HepG2 (cell line): ENCODE results near the gene MX2.

Experiments
- EP300 ChIP-seq, 3 experiments: sonication (generic) in 1 of 3; formaldehyde crosslinking in 1 of 3; IDR thresholded peaks; 2 replicates each; pipeline versions ENCODE4 v1.5.1 to v1.6.1; 2011 to 2020; ENCODE audit warnings: low read depth in 2 of 3, low read length in 2 of 3, borderline replicate concordance in 1 of 3, improper control_type of control experiment in 1 of 3, mild to moderate bottlenecking in 1 of 3, missing genetic modification reagents in 1 of 3, moderate library complexity in 1 of 3
- ESRRA ChIP-seq: sonication (generic); formaldehyde crosslinking; IDR thresholded peaks from 2 replicates; pipeline ENCODE4 v1.5.1; 2020; ENCODE audit warnings: mild to moderate bottlenecking, low read depth, missing genetic modification reagents
- FOXK1 ChIP-seq: sonication (generic); formaldehyde crosslinking; IDR thresholded peaks from 2 replicates; pipeline ENCODE4 v1.4.0; 2020; ENCODE audit warnings: low read depth, missing genetic modification reagents, borderline replicate concordance
- HINFP ChIP-seq: sonication (generic); formaldehyde crosslinking; IDR thresholded peaks from 2 replicates; pipeline ENCODE4 v1.4.0; 2020; ENCODE audit warnings: low read depth, mild to moderate bottlenecking, missing genetic modification reagents
- NCOA5 ChIP-seq: sonication (generic); formaldehyde crosslinking; IDR thresholded peaks from 2 replicates; pipeline ENCODE4 v1.4.0; 2020; ENCODE audit warnings: missing genetic modification reagents
- NFIC ChIP-seq: IDR thresholded peaks from 2 replicates; pipeline ENCODE4 v1.6.1; 2012; ENCODE audit warnings: mild to moderate bottlenecking, low read length, inconsistent platforms
- RXRA ChIP-seq: sonication (generic); formaldehyde crosslinking; IDR thresholded peaks from 2 replicates; pipeline ENCODE4 v1.5.1; 2020; ENCODE audit warnings: missing genetic modification reagents
- SALL1 ChIP-seq: sonication (generic); formaldehyde crosslinking; IDR thresholded peaks from 2 replicates; pipeline ENCODE4 v1.8.0; 2022; ENCODE audit warnings: mild to moderate bottlenecking, missing genetic modification reagents
- TP53 ChIP-seq: sonication (generic); formaldehyde crosslinking; conservative IDR thresholded peaks from 2 replicates; pipeline ENCODE4 v1.4.0; 2020; ENCODE audit warnings: missing genetic modification reagents
- ZNF407 ChIP-seq: sonication (generic); formaldehyde crosslinking; IDR thresholded peaks from one replicate; pipeline ENCODE4 v1.5.1; 2020; ENCODE audit warnings: mild to moderate bottlenecking, missing genetic modification reagents; ENCODE audit errors: not compliant biosample characterization
- ZNF530 ChIP-seq: sonication (generic); formaldehyde crosslinking; IDR thresholded peaks from 2 replicates; pipeline ENCODE4 v1.5.0; 2020; ENCODE audit warnings: low read depth, mild to moderate bottlenecking, missing genetic modification reagents
- TF ChIP-seq, protein P1 (sequence below): sonication (generic); formaldehyde crosslinking; IDR thresholded peaks from 2 replicates; pipeline ENCODE4 v1.5.0; 2020; ENCODE audit warnings: mild to moderate bottlenecking, missing genetic modification reagents, borderline replicate concordance

DNA sequence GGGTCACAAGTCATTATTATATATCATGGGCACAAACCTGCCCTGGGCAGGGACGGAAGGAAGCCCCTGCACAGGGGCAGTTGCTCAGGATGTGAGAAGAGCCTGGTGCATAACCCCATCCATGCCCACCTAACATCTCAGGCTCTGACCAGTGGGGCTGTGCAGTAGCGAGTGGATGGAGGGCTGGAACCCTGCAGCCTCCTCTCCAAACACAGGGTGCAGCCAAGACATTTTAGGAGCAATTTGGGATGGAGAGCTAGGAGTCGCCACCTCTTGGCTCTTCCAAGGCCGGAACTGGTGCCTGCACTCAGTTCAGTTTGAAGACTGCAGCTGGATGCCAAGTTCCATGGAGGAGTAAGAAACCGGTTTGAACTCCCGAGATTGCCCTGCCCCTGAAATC, 67.0 kb downstream of the MX2 start:
- TF ChIP-seq ESRRA (CRISPR knock-in tag) (no peak), NFIC (no peak), ZNF530 (CRISPR knock-in tag) (no peak), SALL1 (CRISPR knock-in tag) (no peak), ZNF407 (CRISPR knock-in tag) (no peak), RXRA (CRISPR knock-in tag) (no peak), EP300 (IDR thresholded peaks at IDR 0.05; ENCODE audit: low read depth in 2 of 2, low read length in 2 of 2) (no peak), EP300 (CRISPR knock-in tag; IDR thresholded peaks at IDR 0.05; ENCODE audit: borderline replicate concordance) (no peak), TP53 (CRISPR knock-in tag) (no peak), NCOA5 (CRISPR knock-in tag) (no peak), FOXK1 (CRISPR knock-in tag) (no peak), HINFP (CRISPR knock-in tag) (no peak)
- TF ChIP-seq, protein P1, sequence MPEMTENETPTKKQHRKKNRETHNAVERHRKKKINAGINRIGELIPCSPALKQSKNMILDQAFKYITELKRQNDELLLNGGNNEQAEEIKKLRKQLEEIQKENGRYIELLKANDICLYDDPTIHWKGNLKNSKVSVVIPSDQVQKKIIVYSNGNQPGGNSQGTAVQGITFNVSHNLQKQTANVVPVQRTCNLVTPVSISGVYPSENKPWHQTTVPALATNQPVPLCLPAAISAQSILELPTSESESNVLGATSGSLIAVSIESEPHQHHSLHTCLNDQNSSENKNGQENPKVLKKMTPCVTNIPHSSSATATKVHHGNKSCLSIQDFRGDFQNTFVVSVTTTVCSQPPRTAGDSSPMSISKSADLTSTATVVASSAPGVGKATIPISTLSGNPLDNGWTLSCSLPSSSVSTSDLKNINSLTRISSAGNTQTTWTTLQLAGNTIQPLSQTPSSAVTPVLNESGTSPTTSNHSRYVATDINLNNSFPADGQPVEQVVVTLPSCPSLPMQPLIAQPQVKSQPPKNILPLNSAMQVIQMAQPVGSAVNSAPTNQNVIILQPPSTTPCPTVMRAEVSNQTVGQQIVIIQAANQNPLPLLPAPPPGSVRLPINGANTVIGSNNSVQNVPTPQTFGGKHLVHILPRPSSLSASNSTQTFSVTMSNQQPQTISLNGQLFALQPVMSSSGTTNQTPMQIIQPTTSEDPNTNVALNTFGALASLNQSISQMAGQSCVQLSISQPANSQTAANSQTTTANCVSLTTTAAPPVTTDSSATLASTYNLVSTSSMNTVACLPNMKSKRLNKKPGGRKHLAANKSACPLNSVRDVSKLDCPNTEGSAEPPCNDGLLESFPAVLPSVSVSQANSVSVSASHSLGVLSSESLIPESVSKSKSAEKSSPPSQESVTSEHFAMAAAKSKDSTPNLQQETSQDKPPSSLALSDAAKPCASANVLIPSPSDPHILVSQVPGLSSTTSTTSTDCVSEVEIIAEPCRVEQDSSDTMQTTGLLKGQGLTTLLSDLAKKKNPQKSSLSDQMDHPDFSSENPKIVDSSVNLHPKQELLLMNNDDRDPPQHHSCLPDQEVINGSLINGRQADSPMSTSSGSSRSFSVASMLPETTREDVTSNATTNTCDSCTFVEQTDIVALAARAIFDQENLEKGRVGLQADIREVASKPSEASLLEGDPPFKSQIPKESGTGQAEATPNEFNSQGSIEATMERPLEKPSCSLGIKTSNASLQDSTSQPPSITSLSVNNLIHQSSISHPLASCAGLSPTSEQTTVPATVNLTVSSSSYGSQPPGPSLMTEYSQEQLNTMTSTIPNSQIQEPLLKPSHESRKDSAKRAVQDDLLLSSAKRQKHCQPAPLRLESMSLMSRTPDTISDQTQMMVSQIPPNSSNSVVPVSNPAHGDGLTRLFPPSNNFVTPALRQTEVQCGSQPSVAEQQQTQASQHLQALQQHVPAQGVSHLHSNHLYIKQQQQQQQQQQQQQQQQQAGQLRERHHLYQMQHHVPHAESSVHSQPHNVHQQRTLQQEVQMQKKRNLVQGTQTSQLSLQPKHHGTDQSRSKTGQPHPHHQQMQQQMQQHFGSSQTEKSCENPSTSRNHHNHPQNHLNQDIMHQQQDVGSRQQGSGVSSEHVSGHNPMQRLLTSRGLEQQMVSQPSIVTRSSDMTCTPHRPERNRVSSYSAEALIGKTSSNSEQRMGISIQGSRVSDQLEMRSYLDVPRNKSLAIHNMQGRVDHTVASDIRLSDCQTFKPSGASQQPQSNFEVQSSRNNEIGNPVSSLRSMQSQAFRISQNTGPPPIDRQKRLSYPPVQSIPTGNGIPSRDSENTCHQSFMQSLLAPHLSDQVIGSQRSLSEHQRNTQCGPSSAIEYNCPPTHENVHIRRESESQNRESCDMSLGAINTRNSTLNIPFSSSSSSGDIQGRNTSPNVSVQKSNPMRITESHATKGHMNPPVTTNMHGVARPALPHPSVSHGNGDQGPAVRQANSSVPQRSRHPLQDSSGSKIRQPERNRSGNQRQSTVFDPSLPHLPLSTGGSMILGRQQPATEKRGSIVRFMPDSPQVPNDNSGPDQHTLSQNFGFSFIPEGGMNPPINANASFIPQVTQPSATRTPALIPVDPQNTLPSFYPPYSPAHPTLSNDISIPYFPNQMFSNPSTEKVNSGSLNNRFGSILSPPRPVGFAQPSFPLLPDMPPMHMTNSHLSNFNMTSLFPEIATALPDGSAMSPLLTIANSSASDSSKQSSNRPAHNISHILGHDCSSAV (CRISPR knock-in tag): no peak
